GM19025 (cell line): Measurements from ENCODE around the gene RGS13.

Source experiments
- ATAC-seq: cut with Tn5 transposase; IDR thresholded peaks from one replicate; pipeline ENCODE4 v1.9.1; 2021; ENCODE audit warnings: mild to moderate bottlenecking, low read depth, moderate library complexity; ENCODE audit not compliant: unreplicated experiment

Gene RGS13

DNA sequence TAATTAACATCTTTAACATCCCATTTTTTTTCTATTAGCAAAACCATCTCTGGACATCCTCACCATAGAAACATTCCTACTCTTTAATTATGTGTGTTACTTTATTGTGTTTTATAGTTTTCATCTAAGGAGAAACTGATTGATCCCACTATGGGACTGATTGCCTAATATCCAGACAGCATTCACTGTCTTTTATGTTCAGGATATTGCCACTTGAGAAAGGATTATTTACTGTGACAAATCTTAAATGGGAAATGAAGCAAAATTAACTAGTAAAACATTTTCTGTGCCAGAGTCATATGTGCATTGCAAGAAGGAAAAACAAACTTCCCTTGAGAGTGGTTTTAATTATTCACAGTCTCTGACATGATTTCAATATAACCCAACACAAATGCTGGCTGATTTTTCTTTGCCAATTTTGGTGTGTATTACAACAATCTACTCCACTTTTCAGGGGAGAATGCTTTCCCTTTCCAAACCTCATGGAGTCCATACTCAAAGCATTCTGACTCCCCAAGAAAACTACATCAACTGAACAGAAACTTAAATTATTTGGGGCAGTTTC is 15.8 kb upstream of the RGS13 start:
- ATAC-seq = no peak

DNA sequence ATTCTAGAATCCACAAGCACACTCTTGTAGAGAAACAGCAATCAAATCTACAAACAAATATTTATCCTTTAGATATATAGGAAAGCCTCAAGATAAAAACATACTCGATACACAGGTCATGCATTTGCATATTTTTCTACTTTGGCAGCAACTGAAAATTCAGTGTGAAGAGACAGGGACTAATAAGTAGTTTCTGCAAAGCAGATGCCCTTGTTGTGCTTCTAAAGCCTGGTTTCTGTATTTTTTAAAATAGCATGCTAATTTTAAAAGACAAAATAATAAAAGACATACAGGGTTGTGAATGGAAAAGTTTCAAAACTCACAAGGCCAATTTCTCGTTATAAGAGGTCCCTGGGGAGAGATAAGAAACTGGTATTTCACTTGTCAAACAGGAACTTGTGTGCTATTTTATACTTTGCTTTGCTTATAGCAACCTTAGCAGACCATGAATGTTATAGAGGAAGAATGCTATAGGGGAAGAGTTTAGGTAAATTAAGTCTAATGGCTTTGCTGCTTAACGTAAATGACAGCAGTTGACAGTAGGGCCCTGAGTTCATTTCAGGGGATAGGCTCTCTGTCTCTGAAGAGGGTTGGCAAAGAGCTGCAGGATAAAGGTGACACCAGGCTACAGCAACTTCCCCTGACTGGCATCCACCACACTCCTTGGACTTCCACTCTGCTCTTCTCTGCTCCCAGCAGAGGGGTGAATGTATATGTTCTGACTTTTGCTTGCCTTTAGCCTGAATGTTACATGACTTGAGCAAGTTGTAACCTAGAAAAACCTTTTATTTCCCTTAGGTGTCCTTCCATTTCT is 9.4 kb upstream of the RGS13 start:
- ATAC-seq = peak; percentile 67

DNA sequence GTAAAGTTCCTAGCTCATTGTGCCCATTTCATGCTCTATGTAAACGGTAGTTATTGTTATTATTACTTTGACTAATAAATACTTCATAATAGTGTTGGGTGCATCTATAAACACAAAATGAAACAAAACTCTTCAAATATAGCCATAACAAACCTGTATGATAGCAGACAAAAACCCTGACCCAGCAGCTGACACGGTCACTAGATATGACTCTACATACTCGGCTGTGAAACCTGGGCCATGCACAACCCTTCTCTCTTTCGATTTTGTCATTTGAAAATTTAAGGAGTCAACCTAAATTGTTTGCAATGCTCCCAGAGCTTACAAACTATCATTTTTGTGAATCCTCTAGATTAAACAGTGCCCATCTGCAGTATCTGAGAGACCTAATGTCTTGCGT is 8.0 kb upstream of the RGS13 start:
- ATAC-seq = peak; percentile 34

DNA sequence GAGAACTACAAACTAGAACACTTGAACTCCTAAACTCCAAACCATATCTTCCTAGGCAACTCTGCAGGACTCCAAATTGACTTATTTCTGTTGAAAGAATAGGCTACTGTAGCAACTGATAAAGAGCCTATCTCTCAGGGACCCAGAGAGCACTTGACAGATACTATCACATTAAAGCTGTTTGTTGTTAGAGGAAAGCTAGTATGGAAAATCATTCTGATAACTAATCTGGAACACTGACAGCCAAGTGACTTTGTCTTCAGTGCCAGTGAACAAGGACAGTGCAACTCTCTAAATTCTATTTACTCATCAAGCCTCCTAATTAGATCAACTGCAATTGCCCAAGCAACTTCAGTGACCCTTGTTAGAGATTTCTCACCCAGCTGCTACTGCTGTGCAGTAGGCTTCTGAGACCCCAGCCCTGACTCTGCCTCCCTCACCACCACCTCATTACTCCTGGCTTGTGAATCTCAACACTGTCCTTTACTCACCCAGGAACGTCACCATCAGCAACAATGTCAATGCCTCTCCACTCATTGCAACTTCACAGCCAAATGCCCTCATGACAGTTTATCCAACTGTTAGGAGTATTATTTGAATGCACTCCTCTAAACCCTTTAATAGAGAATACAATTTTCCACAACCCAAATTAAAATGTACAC is 7.4 kb upstream of the RGS13 start:
- ATAC-seq = no peak

DNA sequence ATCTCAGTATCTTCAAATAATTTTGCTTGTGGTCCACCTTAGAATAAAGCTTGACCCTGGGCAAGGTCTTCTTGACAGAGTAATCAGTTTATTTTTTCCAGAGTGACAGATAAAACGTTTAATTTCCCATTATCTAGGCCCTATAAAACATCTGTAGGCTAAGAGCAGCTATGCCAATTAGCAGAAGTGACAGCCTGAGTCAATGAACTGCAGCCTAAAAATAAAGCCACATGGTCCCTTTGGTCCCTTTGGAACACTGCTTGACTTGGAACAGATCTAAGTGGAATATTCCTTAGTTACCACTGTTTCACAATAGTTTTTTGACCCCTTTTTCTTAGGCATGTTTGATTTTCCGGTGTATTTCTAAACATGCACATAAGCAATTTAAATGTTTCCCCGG is 6.3 kb upstream of the RGS13 start:
- ATAC-seq = no peak

DNA sequence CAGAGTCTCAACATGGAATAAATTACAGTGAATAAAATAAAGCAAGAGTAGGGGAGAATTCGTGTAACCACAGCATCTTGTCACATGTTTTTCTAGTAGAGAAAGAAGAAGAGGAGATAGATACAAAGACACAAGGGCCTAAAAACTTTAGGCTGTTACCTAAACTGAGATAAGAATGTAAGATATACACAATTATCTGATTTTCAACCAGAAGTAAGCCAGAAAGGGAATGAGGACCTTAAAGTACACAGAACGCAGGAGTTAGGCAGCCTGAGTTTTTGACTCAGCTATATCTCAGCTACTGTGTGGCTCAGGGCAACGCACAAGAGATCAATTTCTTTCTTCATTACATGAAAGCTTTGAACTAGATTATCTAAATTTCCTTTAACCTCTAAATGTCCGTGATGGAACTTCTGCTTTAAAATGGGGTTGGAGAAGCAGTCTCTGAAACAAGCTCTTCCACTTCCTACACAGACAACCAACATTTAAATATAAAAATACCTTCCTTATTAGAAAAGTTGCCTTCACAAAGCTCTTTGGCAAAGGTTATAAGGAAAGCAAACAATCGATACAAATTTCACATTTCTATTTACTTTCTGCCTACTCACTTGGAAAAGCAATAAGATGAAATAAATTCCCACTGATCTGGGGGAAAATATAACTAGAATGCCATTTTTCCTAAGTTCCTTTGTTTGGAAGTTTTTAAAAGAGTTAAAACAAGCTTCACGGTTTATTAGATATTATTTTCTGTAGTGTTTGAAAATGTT is 5.2 kb upstream of the RGS13 start:
- no peak for ATAC-seq

DNA sequence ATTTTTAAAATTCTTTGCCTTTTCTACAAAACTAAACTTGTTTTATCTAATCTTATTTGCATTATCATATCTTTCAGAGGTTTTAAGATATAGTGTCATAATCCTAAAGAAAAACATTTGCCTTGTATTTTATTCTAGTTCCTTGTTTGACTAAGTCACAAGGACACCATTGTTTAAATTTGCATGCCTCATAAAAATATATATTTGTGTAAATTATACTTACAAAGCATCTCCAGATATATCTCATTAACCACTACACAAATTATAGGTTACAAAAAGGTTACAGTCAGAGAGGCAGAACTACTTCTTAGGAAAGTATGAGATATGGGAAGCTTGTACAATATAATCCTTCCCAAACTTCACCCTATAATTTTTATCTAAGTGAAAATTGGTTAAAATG is 4.2 kb upstream of the RGS13 start:
- no peak for ATAC-seq

DNA sequence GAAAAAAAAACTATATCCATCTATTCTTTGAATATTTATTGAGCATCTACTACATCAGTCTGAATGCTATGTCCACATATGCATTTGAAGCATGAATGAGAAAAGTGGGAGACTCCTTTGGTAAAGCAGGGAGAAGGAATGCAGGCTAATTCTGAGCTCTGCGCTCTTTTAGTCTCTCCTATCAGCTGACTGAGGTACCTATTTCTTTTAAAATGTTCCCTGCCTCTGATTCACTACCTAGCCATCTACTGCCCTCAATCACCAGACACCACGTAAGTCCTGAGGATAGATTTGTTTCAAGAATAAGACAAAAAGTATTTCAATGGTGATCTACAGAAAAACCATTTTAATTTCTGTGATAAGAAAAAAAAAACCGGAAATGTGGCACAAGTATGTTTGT is 3.8 kb upstream of the RGS13 start:
- ATAC-seq = no peak

DNA sequence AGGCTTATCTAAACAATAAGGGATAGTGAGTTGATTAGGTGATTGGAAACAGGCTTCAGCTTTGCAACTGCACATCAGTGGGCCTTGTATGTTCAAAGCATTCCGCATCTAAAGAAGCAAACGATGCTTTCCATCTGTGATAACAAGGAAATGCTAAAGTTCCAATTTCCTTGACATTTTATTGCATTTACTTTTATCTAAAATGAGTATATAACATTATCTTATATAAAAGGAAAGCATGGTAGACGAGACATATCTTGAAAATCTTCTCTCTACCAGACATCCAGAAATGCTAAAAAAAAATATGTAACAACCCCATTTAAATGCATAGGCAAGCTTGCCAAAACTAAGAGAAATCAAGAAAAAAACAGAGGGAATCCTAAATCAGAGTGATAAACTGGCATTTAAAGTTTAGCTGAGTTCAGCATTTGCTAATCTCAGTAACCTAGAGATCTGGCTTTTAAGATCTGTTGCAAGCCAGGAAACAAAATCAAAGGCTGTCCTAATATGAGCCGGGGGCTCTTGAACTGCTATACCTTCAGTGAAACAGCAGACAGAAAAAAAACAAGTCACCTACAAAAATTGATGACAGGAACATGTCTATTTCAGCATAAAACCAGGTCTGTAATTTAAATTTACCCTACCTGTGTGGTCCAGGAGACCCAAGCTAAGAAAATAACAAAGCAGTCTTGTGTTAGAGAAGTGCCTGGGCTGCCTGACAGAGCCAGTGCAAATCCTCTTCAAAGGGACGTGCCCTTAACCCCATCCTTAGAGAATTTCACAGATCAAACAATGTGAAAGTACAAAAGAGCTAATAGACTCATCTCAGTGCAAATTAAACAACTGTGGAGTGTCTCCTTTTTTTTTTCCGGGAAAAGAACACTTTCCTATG is 3.1 kb upstream of the RGS13 start:
- no peak for ATAC-seq

DNA sequence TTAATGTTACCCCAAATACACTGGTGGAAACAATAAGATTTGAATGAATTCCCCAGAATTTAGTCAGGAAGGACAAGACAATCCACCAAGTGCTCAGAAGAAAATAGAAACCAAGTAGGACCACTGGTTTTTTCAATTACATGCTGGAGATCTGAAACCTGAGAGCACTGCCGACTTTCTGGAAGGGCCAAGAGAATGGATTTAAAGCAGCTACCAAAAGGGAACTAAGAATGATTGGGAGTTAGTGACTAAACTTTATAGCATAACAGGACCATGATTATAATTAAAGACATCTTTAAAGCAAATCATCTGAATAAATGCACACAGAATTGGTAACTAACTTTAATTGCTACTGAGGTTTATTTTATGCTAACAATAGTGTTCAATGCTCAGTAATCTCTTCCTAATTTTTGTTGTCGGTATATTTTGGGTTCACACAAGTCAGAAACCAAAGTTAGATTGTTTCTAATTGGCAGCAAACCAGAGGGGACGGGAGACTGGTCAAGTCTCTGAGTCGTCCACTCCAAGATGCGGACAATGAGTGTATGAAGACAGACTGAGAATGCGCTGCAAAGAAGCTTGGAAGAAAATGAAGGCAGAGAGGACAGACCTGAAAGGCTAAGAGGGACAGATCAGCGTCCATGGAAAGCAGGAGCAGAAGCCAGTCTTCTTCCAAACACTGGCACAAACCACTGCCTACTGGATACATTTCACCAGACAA is 2.3 kb upstream of the RGS13 start:
- ATAC-seq = no peak

DNA sequence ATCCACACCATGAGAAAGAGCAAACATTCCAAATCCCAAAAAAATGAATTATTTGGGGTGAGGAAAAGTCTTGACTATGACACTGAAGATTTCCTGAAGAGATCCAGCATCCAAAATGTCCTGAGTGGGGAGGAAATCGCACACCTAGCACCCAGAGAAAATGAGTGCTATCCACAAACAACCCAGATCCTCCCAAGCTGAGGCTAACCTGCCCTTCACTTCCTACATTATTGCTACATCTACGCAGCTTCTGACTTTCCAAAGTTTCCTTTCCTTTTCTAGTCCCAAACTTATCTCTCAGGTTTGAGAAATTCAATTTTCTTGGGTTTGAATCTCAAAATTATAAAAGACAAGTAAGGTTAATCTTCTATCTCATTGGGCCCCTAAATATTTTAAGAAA is 906 bp upstream of the RGS13 start:
- no peak for ATAC-seq

DNA sequence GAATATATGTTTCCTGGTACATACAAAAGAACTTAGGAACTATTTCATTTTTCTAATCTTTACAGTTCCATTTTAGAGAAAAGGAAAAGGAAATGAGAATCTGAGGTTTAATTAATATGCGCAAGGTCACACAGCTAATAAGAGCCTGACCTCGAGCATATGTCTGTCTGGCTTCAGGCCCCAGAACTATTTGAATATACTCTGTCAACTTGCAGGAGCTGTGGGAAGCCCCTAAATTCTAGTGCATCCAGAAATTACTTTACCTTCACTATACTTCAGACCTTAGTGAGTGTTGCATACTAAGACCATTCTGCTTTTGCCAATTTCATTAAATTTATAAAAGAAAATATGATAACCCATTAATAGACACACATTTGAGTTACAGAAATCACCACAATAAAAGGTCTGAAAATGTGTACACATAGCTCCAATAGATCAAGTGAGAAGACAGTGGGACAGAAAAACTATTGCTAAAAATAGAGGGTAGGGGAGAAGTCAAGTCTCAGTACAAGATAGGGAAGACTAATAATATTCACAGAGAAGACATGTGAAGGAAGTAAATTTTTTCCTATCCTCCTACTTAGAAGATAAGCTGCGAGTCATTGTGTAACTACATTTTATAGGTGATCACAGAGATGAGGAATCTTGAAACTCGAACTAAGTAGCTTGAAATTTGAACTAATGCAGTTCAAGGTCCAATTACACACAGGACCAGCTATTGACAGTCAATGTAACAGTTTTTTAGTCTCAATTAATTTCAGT is 3.8 kb downstream of the RGS13 start:
- ATAC-seq = peak; percentile 81

DNA sequence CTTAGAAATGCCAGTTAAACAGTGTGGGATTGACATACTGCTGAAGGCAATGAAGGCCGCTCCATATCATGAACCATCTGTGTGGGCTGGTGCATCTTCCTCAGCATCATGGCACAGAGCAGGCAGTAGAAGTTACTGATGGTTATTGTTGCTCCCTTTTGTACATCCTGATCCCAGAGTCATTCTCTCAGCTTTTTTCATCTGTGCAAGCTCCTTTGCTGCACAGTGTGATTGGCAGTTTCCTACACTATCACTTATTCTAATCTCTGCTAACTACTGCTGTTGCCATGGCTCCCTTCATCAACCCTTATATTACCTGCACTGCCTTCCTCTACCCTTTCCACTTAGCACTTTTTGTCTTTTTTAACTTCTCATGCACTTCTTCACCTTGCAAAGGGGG is 16.2 kb downstream of the RGS13 start:
- no peak for ATAC-seq

DNA sequence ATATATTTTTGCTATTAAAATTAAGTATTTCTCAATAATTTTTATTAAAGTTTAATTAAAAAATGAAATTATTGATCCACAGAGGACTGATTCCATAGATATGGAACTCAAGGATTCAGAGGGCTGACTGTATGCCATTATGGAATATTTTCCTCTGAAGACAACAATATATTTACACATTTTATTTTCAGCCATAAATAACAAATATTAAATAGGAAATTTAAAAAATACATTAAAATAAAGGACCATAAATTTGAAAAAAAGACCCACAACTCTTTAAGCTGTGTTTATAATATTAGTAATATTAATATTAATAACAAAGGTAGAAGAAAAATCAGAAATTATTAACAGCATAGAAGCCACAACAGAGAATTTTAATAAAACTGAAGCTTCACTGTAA is 18.2 kb downstream of the RGS13 start:
- no peak for ATAC-seq

DNA sequence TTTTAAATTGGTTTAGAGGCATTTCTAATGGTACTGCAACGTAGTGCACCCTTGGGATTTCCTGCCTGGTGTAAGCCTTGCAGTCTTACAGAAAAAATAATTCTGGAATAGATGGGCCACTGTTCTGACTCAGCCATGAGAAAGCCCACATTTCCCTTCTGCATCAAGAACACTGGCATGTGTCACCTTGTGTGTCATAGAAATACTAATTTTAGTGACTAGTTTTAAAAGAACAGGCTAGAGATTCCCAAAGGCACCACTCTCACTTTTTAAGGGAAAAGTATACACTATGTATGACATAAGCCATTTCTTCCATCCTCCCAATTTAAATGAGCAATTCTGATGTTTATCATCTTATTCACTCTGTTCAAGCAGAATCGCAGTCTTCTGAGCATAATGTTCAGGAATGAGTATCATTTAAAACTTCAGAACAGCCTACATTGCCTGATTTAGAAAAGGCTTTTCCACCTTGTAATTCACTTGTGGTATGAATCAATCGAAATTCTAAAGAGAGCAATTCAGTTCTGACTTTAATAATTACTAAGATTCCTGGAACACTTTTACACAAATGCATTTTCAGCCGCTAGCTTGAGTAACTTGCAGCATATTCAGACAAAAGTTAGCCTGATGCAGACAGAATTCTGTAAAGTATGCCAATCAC is 18.8 kb downstream of the RGS13 start:
- no peak for ATAC-seq

DNA sequence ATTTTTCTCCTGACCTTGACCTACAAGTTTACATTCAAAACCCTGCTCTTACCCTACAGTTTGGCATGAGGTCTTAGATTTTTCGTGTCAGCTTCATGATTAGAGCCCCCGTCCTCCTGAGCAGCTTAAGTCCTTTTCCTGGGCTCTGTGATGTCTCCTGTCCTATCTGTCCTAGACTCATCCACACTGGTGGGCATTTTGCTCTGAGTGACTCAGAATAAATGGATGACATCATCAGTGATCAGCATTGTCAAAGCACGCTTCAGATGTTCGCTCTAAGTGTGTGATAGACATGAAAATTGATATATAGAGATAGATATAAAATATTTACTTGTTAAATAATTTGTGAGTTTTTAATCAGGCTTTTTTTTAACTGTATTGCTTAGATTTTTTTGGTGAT is 21.8 kb downstream of the RGS13 start:
- no peak for ATAC-seq

DNA sequence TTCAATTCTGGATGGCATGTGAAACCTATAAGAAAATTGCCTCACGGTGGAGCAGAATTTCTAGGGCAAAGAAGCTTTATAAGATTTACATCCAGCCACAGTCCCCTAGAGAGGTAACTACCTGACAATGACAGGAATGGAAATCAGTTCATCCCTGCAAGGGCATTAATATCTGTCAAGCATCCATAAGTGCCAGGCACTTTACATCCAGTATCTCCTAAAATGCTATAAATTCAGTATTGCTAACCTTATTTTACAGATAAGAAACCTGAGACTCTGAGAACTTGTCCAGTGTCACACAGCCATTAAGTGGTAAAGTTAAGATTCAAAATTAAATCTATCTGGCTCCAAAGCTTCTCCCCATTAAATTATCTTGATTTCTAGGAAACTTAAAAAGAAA is 22.3 kb downstream of the RGS13 start:
- ATAC-seq = no peak

DNA sequence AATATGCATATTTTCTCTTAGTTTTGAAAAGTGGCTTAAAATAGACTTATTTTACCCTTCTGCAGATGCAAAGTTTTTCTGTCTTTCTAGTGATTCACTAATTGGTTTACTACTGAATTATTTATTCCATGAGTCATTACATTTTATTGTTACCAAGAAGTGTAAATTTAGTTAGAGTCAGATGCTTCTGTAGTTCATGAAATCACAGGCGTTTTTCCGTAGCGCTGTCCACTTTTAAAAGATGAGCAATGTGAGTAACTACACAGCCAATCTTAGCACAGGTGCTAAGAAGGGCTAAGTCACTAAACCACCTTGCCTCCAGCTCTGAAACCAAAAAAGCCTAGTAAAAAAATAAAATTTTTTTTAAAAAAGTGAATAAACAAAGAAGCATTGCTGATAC is 24.7 kb downstream of the RGS13 start:
- ATAC-seq = no peak
